Activated CD4-positive, CD25-positive, alpha-beta regulatory T cell treated with anti-CD3 and anti-CD28 coated beads, Interleukin-2, amount 50 U/mL, for 16 hours (primary cell): ENCODE results near the gene KRT6B.
"Not testable (repeated sequence)": the region's sequence is repeated elsewhere in the genome, so short reads cannot be mapped to it uniquely, and the experiment has no call there.

Experiments used
- DNase-seq: peaks from one replicate; pipeline ENCODE4 v3.0.0-alpha.2; 2020; ENCODE audit warnings: low read depth, low spot score

Gene KRT6B

GRCh38 chr12:52469853-52470252 lies 17.9 kb upstream of the KRT6B start:
- no peak for DNase-seq

- DNase-seq = no peak
Observed at GRCh38 chr12:52464897-52465296, 13.0 kb upstream of the KRT6B start.

GRCh38 chr12:52461693-52462092 lies 9.7 kb upstream of the KRT6B start:
- DNase-seq = no peak

GRCh38 chr12:52458861-52459260 lies 6.9 kb upstream of the KRT6B start:
- DNase-seq = no peak

- DNase-seq = no peak
Observed at GRCh38 chr12:52455821-52456220, 3.9 kb upstream of the KRT6B start.

- DNase-seq = no peak
Observed at GRCh38 chr12:52454411-52455201, 2.7 kb upstream of the KRT6B start.

- DNase-seq = no peak
Observed at GRCh38 chr12:52448228-52448627, 3.7 kb downstream of the KRT6B start.

- not testable (repeated sequence) for DNase-seq
Observed at GRCh38 chr12:52447196-52447595, 4.8 kb downstream of the KRT6B start.

GRCh38 chr12:52446367-52447045 lies 5.4 kb downstream of the KRT6B start:
- no peak for DNase-seq

- no peak for DNase-seq
Observed at GRCh38 chr12:52445876-52446275, 6.1 kb downstream of the KRT6B start.

GRCh38 chr12:52444647-52445595 lies 7.0 kb downstream of the KRT6B start:
- DNase-seq = no peak

GRCh38 chr12:52443966-52444365 lies 8.0 kb downstream of the KRT6B start:
- no peak for DNase-seq

- DNase-seq = no peak
Observed at GRCh38 chr12:52442600-52443061, 9.3 kb downstream of the KRT6B start.

- no peak for DNase-seq
Observed at GRCh38 chr12:52441320-52441911, 10.5 kb downstream of the KRT6B start.

GRCh38 chr12:52440821-52441319 lies 11.1 kb downstream of the KRT6B start:
- DNase-seq = no peak

GRCh38 chr12:52439845-52440244 lies 12.1 kb downstream of the KRT6B start:
- DNase-seq = no peak

GRCh38 chr12:52439420-52439819 lies 12.5 kb downstream of the KRT6B start:
- no peak for DNase-seq

- no peak for DNase-seq
Observed at GRCh38 chr12:52438305-52439301, 13.3 kb downstream of the KRT6B start.

- DNase-seq = no peak
Observed at GRCh38 chr12:52437508-52437907, 14.4 kb downstream of the KRT6B start.

GRCh38 chr12:52436828-52437474 lies 15.0 kb downstream of the KRT6B start:
- no peak for DNase-seq
